22Rv1 (cell line): ENCODE measurements around the gene CEP135.

ENCODE experiments used
- H3K27ac ChIP-seq: fragments of 450-650 bp; 2 replicates; pipeline ENCODE4 v1.5.1; 2017
- CTCF ChIP-seq: fragments of 450-650 bp; IDR thresholded peaks from 2 replicates; pipeline ENCODE4 v1.5.1; 2017; ENCODE audit warnings: mild to moderate bottlenecking
- ZFX ChIP-seq: fragments of 450-650 bp; IDR thresholded peaks from 2 replicates; pipeline ENCODE4 v1.6.1; 2017; ENCODE audit warnings: antibody characterized with exemption, borderline replicate concordance

Gene CEP135

GRCh38 chr4:55941881-55942396 lies 6.8 kb upstream of the CEP135 start:
- no peak for TF ChIP-seq CTCF
- TF ChIP-seq ZFX, result no peak
- H3K27ac ChIP-seq, result no peak overlapping the region

- no peak for TF ChIP-seq CTCF
- no peak for TF ChIP-seq ZFX
- no peak overlapping the region for H3K27ac ChIP-seq
Measured at GRCh38 chr4:55947254-55947882, 1.4 kb upstream of the CEP135 start.

- TF ChIP-seq CTCF (no peak), ZFX (no peak)
- H3K27ac ChIP-seq, result peak overlapping the region; percentile 93
Measured at GRCh38 chr4:55947912-55948725, 626 bp upstream of the CEP135 start.

GRCh38 chr4:55949482-55949802 lies 697 bp downstream of the CEP135 start:
- no peak for TF ChIP-seq CTCF
- TF ChIP-seq ZFX, result no peak
- peak overlapping the region; percentile 93 for H3K27ac ChIP-seq

GRCh38 chr4:55951191-55951922 lies 2.6 kb downstream of the CEP135 start:
- no peak overlapping the region for H3K27ac ChIP-seq
- TF ChIP-seq ZFX, result no peak
- TF ChIP-seq CTCF, result no peak

- no peak for TF ChIP-seq ZFX
- TF ChIP-seq CTCF, result no peak
Measured at GRCh38 chr4:55955710-55956109, 7.0 kb downstream of the CEP135 start.

More at GRCh38 chr4:55955710-55956109, 7.0 kb downstream of the CEP135 start:
- H3K27ac ChIP-seq, result no peak overlapping the region
